ENCODE results near the gene TMEM119. TPM values are rescaled to one million over a fixed set of nuclear protein-coding genes. Genes with fewer than 3 reads are reported as not detected.
A peak's percentile ranks its signal among the peaks of the same experiment; 100 is the strongest.

TMEM119 gene
- total RNA-seq, 1 donor from 2014 or later: not detected

- H3K4me1 Mint-ChIP-seq (ENCODE audit: low read depth): peaks cover 27% of the 10 kb centered on the region
- H3K9me3 Mint-ChIP-seq: no peaks in the 10 kb centered on the region
- H3K27ac Mint-ChIP-seq: no peak overlapping the region
- no peak overlapping the region for H3K4me3 Mint-ChIP-seq
- intact Hi-C loops (cut with micrococcal nuclease): no loop called here
- peaks cover 10% of the 10 kb centered on the region for H3K27me3 Mint-ChIP-seq (ENCODE audit: insufficient read depth)
- no peak for DNase-seq (ENCODE audit: low spot score)
- H3K36me3 Mint-ChIP-seq (ENCODE audit: low read depth): peaks cover 10% of the 10 kb centered on the region
Observed at GRCh38 chr12:108609537-108610335, 11.9 kb upstream of the TMEM119 start.

- Mint-ChIP-seq H3K27ac (no peak overlapping the region), H3K4me3 (no peak overlapping the region), H3K36me3 (ENCODE audit: low read depth) (peaks cover 4% of the 10 kb centered on the region), H3K9me3 (no peaks in the 10 kb centered on the region), H3K4me1 (ENCODE audit: low read depth) (peaks cover 19% of the 10 kb centered on the region), H3K27me3 (ENCODE audit: insufficient read depth) (peaks cover 12% of the 10 kb centered on the region)
- intact Hi-C loops (cut with micrococcal nuclease): no loop called here
- DNase-seq (ENCODE audit: low spot score): no peak
Observed at GRCh38 chr12:108608616-108609015, 10.7 kb upstream of the TMEM119 start.

GRCh38 chr12:108607981-108608600 lies 10.2 kb upstream of the TMEM119 start:
- no peak for DNase-seq (ENCODE audit: low spot score)
- Mint-ChIP-seq H3K27me3 (ENCODE audit: insufficient read depth) (peaks cover 11% of the 10 kb centered on the region), H3K27ac (no peak overlapping the region), H3K4me1 (ENCODE audit: low read depth) (peaks cover 14% of the 10 kb centered on the region), H3K4me3 (no peak overlapping the region), H3K36me3 (ENCODE audit: low read depth) (peaks cover 4% of the 10 kb centered on the region), H3K9me3 (no peaks in the 10 kb centered on the region)
- intact Hi-C loops (cut with micrococcal nuclease): no loop called here

GRCh38 chr12:108606492-108606891 lies 8.6 kb upstream of the TMEM119 start:
- intact Hi-C loops (cut with micrococcal nuclease): no loop called here
- H3K27me3 Mint-ChIP-seq (ENCODE audit: insufficient read depth): peaks cover 12% of the 10 kb centered on the region
- peak overlapping the region; percentile 64 for H3K27ac Mint-ChIP-seq
- H3K4me1 Mint-ChIP-seq (ENCODE audit: low read depth): peaks cover 1% of the 10 kb centered on the region
- H3K36me3 Mint-ChIP-seq (ENCODE audit: low read depth): no peaks in the 10 kb centered on the region
- no peak for DNase-seq (ENCODE audit: low spot score)
- no peaks in the 10 kb centered on the region for H3K9me3 Mint-ChIP-seq
- no peak overlapping the region for H3K4me3 Mint-ChIP-seq

GRCh38 chr12:108605690-108606406 lies 8.0 kb upstream of the TMEM119 start:
- Mint-ChIP-seq H3K4me3 (no peak overlapping the region), H3K27me3 (ENCODE audit: insufficient read depth) (peaks cover 12% of the 10 kb centered on the region), H3K27ac (peak overlapping the region; percentile 64), H3K9me3 (no peaks in the 10 kb centered on the region), H3K36me3 (ENCODE audit: low read depth) (no peaks in the 10 kb centered on the region), H3K4me1 (ENCODE audit: low read depth) (no peaks in the 10 kb centered on the region)
- intact Hi-C loops (cut with micrococcal nuclease): no loop called here
- no peak for DNase-seq (ENCODE audit: low spot score)

GRCh38 chr12:108605000-108605689 lies 7.3 kb upstream of the TMEM119 start:
- H3K4me1 Mint-ChIP-seq (ENCODE audit: low read depth): no peaks in the 10 kb centered on the region
- intact Hi-C loops (cut with micrococcal nuclease): no loop called here
- no peak overlapping the region for H3K4me3 Mint-ChIP-seq
- no peaks in the 10 kb centered on the region for H3K9me3 Mint-ChIP-seq
- peak overlapping the region; percentile 64 for H3K27ac Mint-ChIP-seq
- no peak for DNase-seq (ENCODE audit: low spot score)
- H3K27me3 Mint-ChIP-seq (ENCODE audit: insufficient read depth): peaks cover 12% of the 10 kb centered on the region
- no peaks in the 10 kb centered on the region for H3K36me3 Mint-ChIP-seq (ENCODE audit: low read depth)

- Mint-ChIP-seq H3K9me3 (no peaks in the 10 kb centered on the region), H3K27me3 (ENCODE audit: insufficient read depth) (peaks cover 12% of the 10 kb centered on the region), H3K27ac (no peak overlapping the region), H3K36me3 (ENCODE audit: low read depth) (no peaks in the 10 kb centered on the region), H3K4me1 (ENCODE audit: low read depth) (no peaks in the 10 kb centered on the region), H3K4me3 (no peak overlapping the region)
- no peak for DNase-seq (ENCODE audit: low spot score)
- intact Hi-C loops (cut with micrococcal nuclease): no loop called here
Observed at GRCh38 chr12:108604208-108604941, 6.5 kb upstream of the TMEM119 start.

- Mint-ChIP-seq H3K4me3 (no peak overlapping the region), H3K27ac (no peak overlapping the region), H3K27me3 (ENCODE audit: insufficient read depth) (peaks cover 13% of the 10 kb centered on the region), H3K4me1 (ENCODE audit: low read depth) (no peaks in the 10 kb centered on the region), H3K36me3 (ENCODE audit: low read depth) (no peaks in the 10 kb centered on the region), H3K9me3 (no peaks in the 10 kb centered on the region)
- intact Hi-C loops (cut with micrococcal nuclease): no loop called here
- DNase-seq (ENCODE audit: low spot score): no peak
Observed at GRCh38 chr12:108603743-108604142, 5.9 kb upstream of the TMEM119 start.

GRCh38 chr12:108602976-108603704 lies 5.3 kb upstream of the TMEM119 start:
- Mint-ChIP-seq H3K4me1 (ENCODE audit: low read depth) (no peaks in the 10 kb centered on the region), H3K4me3 (no peak overlapping the region), H3K27me3 (ENCODE audit: insufficient read depth) (peaks cover 15% of the 10 kb centered on the region), H3K9me3 (no peaks in the 10 kb centered on the region), H3K36me3 (ENCODE audit: low read depth) (no peaks in the 10 kb centered on the region), H3K27ac (no peak overlapping the region)
- DNase-seq (ENCODE audit: low spot score): no peak
- intact Hi-C loops (cut with micrococcal nuclease): no loop called here

- intact Hi-C loops (cut with micrococcal nuclease): no loop called here
- Mint-ChIP-seq H3K9me3 (no peaks in the 10 kb centered on the region), H3K36me3 (ENCODE audit: low read depth) (no peaks in the 10 kb centered on the region), H3K4me3 (no peak overlapping the region), H3K27ac (no peak overlapping the region), H3K27me3 (ENCODE audit: insufficient read depth) (peaks cover 15% of the 10 kb centered on the region), H3K4me1 (ENCODE audit: low read depth) (no peaks in the 10 kb centered on the region)
- no peak for DNase-seq (ENCODE audit: low spot score)
Observed at GRCh38 chr12:108602209-108602705, 4.4 kb upstream of the TMEM119 start.

- no peak overlapping the region for H3K27ac Mint-ChIP-seq
- no peaks in the 10 kb centered on the region for H3K9me3 Mint-ChIP-seq
- no peak overlapping the region for H3K4me3 Mint-ChIP-seq
- peaks cover 13% of the 10 kb centered on the region for H3K27me3 Mint-ChIP-seq (ENCODE audit: insufficient read depth)
- no peaks in the 10 kb centered on the region for H3K4me1 Mint-ChIP-seq (ENCODE audit: low read depth)
- DNase-seq (ENCODE audit: low spot score): no peak
- H3K36me3 Mint-ChIP-seq (ENCODE audit: low read depth): no peaks in the 10 kb centered on the region
- intact Hi-C loops (cut with micrococcal nuclease): no loop called here
Observed at GRCh38 chr12:108600702-108601007, 2.8 kb upstream of the TMEM119 start.

Data from activated T-helper 1 cell treated with anti-CD3 and anti-CD28 coated beads, Interleukin-12 subunit alpha, Interleukin-12 subunit beta, Interleukin-2, Interleukin-4 antibody, amounts not matched to agents 30 ng/mL and 10 ng/mL and 1 ng/mL, durations not matched to agents 14 hours and 24 hours and 36 hours (primary cell).